IPS-NIHi11 (cell line): ENCODE measurements around the gene AP3S2.

Source experiments
- DNase-seq: peaks from one replicate; pipeline ENCODE4 v3.0.0; 2012; ENCODE audit warnings: mixed read lengths, low spot score

AP3S2 gene

GRCh38 chr15:89814112-89814742 lies 79.6 kb downstream of the AP3S2 start:
- no peak for DNase-seq

- DNase-seq = no peak
Observed at GRCh38 chr15:89813381-89814111, 80.2 kb downstream of the AP3S2 start.

GRCh38 chr15:89812847-89813320 lies 80.9 kb downstream of the AP3S2 start:
- no peak for DNase-seq

GRCh38 chr15:89812011-89812846 lies 81.6 kb downstream of the AP3S2 start:
- DNase-seq = no peak

- no peak for DNase-seq
Observed at GRCh38 chr15:89810837-89811236, 83.0 kb downstream of the AP3S2 start.

GRCh38 chr15:89809787-89810148 lies 84.0 kb downstream of the AP3S2 start:
- no peak for DNase-seq

GRCh38 chr15:89809093-89809786 lies 84.6 kb downstream of the AP3S2 start:
- DNase-seq = no peak

GRCh38 chr15:89808160-89808870 lies 85.5 kb downstream of the AP3S2 start:
- no peak for DNase-seq

- no peak for DNase-seq
Observed at GRCh38 chr15:89807689-89808088, 86.1 kb downstream of the AP3S2 start.

GRCh38 chr15:89806559-89807550 lies 86.9 kb downstream of the AP3S2 start:
- no peak for DNase-seq

GRCh38 chr15:89806210-89806558 lies 87.6 kb downstream of the AP3S2 start:
- no peak for DNase-seq

GRCh38 chr15:89805241-89806209 lies 88.3 kb downstream of the AP3S2 start:
- DNase-seq = no peak

GRCh38 chr15:89803941-89804800 lies 89.6 kb downstream of the AP3S2 start:
- no peak for DNase-seq

- DNase-seq = no peak
Observed at GRCh38 chr15:89802986-89803824, 90.6 kb downstream of the AP3S2 start.

GRCh38 chr15:89802231-89802928 lies 91.4 kb downstream of the AP3S2 start:
- DNase-seq = no peak

- no peak for DNase-seq
Observed at GRCh38 chr15:89801471-89802195, 92.2 kb downstream of the AP3S2 start.
